Middle frontal gyrus (tissue), 1 donor: ENCODE results near the gene CITED1.
"Not testable (repeated sequence)": the region's sequence is repeated elsewhere in the genome, so short reads cannot be mapped to it uniquely, and the experiment has no call there.

Experiments used
- DNase-seq: peaks from one replicate; pipeline ENCODE4 v3.0.0-alpha.2; 2015; ENCODE audit warnings: low spot score; ENCODE audit errors: extremely low spot score

Gene CITED1, protein sequence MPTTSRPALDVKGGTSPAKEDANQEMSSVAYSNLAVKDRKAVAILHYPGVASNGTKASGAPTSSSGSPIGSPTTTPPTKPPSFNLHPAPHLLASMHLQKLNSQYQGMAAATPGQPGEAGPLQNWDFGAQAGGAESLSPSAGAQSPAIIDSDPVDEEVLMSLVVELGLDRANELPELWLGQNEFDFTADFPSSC

DNA sequence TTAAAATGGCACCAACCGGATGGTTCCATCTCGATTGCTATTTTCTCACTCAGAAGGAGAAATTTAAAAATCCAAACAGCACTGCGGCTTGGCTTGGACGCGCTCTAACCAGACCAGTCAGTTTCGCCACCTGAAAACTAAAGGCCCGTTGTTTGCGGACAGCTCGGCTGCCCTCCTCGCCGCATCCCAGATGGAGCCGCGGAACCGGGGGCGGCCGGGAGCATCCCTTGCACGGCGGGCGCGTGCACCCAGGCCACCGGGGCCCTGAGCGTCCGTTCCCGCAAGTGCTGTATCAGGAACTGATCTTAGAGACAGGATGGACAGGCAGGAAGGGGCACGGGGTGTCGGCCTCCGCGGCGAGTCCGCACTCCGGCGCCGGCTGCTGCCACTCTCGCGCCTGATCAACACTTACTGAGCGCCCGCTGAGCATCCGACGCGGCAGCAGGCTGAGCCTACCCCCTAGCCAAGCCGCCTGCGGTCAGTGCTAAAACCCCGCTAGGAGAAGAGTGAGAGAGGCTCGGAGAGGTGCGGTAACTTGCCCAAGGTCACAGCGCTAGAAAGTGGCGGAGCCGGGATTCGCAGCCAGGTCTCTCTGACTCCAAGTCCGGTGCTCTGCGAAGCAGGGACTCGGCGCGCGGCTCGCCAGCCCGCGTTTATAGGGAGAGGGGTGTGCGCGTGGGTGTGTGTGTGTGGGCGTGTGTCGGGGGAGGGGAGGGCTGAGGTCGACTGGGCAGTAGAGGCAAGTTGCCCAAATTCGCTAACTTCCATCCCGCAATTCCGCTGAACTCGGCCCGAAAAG is at the start of gene CITED1:
Gene CITED1, minus strand, starts transcription at position 629 of the 799 bp plus-strand sequence. CDS start 3,045 bp downstream, outside the sequence.
- DNase-seq = no peak

- DNase-seq = no peak
These were observed 47.1 kb upstream of the CITED1 start for GRCh38 chrX:72352786-72353185.

DNA sequence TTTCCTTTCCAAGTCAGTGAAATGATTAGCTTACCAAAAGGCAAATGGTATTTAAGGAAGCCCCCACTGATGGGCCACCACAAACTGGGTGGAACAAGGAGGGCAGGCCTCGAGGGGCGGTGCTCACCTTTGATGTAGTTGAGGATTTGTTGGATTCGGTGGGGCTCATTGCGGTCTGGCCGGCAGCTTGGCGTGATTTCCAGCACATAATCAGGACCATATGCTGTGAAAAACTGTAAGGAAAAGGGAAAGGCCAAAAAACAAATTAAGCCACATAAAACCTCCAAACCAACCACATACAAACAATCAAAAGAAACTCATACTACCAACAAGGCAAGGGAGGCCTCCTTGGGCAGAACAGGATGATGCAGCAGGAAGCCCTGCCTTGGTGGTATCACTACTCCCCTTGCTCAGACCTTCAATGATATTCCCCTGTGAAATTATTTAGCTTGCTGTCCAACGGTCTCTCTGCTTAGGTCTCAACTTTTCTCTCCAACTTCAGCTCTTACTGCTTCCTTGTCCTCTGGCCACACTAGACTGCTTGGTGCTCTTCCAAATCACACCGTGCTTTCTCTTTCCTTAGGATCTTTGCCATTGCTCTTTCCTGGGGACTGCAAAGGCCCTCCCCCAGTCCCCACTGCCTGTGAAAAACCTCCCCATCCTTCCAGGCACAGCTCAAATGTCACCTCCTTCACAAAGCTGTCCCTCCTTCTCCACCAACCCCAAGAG is 46.1 kb upstream of the CITED1 start:
- no peak for DNase-seq

- DNase-seq = no peak
These were observed 43.5 kb upstream of the CITED1 start for GRCh38 chrX:72349190-72349589.

DNA sequence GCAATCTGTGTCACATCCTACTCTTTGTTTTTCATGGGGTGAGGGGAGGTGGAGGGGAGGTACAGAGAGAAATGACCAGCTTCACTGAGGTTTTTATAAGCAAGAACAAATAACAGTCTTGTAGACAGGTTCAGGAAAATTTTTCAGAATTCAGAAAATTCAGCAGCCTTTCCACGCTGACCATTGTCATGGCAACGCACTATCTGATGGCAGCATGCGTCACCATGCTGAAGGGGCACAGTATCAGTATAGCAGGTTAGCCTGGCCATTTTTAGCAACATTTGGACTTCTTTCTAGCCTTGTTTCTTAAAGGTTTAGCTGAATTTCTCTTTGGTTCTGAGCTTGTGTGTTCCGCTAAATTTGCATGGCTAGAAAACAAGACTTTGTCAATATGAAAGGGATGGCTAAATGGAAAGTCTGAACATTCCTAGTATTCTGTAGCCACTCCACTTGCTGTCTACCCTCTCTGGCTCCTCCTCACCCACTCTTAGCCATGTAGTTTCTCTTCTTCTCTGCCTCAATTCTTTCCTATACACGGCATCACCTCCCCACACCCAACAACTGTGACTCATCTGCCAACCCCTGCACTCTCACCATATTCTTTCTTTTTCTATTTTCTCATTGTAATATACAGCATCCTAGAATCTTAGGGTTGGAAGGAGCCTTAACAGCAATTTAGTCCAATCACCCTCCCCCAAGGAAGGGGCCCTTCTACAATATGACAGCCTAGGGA is 42.7 kb upstream of the CITED1 start:
- DNase-seq = no peak

DNA sequence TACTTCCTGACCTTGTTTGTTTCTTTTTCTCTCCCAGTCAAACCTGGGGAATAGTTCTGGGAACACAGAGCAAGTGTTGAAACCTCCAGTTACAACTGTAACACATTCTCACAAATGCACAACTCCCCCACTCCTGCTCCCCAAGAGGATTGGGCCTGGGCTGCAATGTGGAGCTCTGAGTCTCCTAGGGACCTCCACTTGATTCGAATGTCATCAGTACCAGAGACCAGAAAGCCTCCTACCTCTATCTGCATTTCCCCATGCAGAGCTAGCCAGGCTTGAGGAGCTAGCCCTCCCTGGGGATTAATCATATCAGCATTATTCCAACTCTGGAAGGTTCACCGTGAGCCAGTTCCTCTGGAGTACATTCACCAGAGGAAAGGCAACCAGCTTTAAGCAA is 41.7 kb upstream of the CITED1 start:
- DNase-seq = no peak

GRCh38 chrX:72346302-72346949 is 40.7 kb upstream of the CITED1 start:
- DNase-seq = no peak

GRCh38 chrX:72340626-72341025 is 34.9 kb upstream of the CITED1 start:
- no peak for DNase-seq

GRCh38 chrX:72340041-72340440 is 34.3 kb upstream of the CITED1 start:
- no peak for DNase-seq

DNA sequence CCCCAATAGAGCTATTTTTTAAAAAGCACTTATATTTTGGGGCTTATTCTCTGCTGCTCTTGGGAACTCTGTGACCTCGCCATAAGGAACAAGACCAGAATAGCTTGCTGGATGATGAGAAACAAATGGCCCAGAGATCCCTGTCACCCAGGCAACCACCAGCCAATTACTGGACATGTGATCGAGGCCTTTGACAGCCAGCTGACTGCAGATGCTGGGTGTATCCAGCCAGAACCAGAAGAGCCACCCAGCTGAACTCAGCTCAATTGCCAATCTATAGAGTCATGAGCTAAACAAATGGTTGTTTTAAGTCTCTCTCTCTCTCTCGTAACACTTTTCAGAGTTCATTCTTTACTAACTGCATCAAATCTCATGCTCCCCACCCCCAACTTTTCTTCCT is 24.4 kb upstream of the CITED1 start:
- no peak for DNase-seq

GRCh38 chrX:72326605-72327300 is 21.0 kb upstream of the CITED1 start:
- no peak for DNase-seq

DNA sequence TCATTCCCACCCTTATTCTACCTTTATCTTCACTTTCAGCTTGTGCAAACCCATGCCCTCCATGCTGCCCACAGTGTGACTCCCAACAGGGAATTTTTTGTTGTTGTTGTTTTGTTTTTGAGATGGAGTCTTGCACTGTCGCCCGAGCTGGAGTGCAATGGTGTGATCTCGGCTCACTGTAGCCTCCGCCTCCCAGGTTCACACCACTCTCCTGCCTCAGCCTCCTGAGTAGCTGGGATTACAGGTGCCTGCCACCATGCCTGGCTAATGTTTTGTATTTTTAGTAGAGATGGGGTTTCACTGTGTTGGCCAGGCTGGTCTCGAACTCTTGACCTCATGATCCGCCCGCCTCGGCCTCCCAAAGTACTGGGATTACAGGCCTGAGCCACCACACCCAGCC is 13.9 kb upstream of the CITED1 start:
- not testable (repeated sequence) for DNase-seq

DNA sequence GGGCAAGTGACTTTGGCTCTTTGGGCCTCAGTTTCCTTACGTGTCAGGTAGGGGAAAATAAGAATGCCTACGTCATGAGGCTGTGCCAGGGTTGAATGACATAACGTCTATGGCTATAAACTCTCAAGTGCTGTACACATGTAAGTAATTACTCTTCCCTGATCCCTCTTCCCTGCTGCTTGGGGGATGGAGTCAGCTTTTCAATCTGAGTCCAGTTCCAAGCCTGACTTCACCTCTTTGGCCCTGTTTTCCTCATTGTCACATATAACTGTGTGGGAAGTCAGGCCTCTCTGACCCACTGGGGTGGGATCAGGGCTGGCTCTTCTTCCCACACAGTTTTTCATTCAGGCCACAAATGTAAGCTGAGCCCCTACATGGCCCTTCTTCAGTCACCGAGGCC is 11.4 kb upstream of the CITED1 start:
- no peak for DNase-seq

GRCh38 chrX:72316408-72317110 is 10.8 kb upstream of the CITED1 start:
- DNase-seq = no peak

DNA sequence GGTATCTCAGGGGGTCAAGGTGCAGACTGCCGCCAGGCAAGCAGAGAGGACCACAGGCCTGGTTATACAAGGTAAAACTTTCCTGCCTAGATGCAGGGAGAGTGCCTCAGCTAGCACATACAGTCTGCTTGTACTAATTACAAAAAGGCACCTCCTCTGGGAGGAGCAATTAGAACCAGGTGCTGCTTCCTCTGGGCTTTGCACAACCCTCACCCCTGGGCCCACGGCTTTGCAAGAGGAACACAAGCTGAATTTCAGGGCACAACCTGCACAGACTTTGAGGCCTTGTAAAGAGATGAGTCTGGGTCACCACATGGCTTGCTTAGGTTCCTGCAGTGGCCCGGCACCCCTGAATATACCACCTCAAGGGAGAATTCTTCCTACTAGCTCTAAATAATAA is 9.2 kb upstream of the CITED1 start:
- DNase-seq = no peak

- DNase-seq = no peak
These were observed 8.3 kb upstream of the CITED1 start for GRCh38 chrX:72313707-72314641.

DNA sequence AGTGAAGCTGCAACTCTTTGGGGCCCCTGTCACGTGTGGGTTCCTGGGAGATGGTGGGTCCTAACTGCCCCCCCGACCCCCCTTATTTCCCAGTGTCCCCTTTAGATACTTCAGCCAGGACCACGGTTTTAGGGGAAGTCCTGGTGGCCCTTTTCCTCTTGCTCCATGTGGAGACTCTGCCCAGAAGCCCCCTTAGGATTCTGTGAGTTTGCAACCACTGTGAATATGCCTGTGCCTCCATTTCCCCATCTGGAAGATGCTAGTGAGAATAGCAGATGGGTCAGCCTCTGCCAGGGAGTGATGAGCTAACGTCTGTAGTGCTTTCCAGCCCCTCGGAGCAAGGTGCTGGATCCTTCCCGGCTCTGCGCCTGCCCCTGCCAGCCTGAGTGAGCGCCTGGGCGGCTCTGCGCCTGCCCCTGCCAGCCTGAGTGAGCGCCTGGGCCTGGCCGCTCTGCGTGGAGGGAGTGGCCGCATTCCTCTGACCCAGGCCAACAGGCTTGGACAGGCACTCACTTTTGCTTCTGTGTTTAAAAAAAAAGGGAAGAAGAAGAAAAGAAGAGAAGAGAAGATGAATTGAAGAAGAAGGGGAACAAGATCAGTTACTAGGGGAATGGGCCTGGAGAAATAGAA is 6.7 kb upstream of the CITED1 start:
- DNase-seq = no peak

DNA sequence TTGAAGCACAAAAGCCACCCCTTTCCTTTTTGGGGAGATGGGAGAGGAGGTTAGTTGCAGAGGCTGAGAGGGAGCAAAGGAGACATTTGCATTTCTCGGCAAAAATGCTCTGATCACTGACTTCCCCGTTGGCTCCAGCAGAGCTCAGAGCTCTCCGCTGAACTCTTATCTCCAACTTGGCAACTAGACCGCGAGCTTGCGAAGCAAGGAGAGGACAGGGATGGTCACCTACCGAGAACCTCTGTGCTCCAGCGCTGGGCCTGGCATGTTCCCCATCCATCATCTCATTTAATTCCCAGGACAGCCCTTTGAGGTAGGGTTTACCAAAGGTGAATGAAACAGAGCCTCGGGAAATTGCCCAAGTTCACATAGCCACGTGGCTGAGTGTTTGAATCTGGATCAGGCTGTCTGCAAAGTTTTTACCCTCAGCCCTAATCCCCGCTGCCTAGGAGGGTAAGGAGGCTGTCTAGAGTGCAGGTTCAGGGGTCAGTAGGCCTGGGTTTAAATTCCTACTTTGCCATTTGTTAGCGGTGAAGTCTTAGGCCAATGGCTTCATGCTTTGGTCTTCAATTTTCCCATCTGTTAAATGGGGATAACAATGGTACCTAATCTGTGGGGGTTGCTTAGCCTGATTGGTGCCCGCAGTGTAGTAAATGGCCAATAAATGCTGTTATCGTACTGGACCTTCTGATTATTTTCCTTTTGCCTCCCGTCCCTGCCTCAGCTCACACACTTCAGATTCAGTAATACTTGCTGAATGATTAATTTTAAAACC is 3.8 kb upstream of the CITED1 start:
- DNase-seq = no peak
